H7 (cell line): Measurements from ENCODE around the gene CSTPP1. TPM values are rescaled to one million over a fixed set of nuclear protein-coding genes. Genes with fewer than 3 reads are reported as not detected.

Experiments used
- DNase-seq: peaks from one replicate; pipeline ENCODE4 v3.0.0; 2012
- H3K27me3 ChIP-seq: 2 replicates; pipeline ENCODE4 v1.6.0; 2011; ENCODE audit warnings: mild to moderate bottlenecking, low read length; ENCODE audit not compliant: control insufficient read depth, insufficient read depth
- H3K36me3 ChIP-seq: replicated peaks from 2 replicates; pipeline ENCODE4 v1.5.1; 2011; ENCODE audit warnings: low read length; ENCODE audit not compliant: control insufficient read depth, insufficient read depth
- H3K4me3 ChIP-seq: 2 replicates; pipeline ENCODE4 v1.5.1; 2011; ENCODE audit warnings: low read depth, mild to moderate bottlenecking, control low read depth, low read length, moderate library complexity; ENCODE audit not compliant: insufficient read depth
- total RNA-seq: library from RNA; depleted of rRNA; stranded (reverse); fragments of >200 nt; shearing (Covaris generic); gene quantifications from 2 replicates; pipeline ENCODE4 v1.2.3, GENCODE V29; 2014

CSTPP1 gene
- total RNA-seq, 1 experiment from 2014 or later: 29.3 TPM

DNA sequence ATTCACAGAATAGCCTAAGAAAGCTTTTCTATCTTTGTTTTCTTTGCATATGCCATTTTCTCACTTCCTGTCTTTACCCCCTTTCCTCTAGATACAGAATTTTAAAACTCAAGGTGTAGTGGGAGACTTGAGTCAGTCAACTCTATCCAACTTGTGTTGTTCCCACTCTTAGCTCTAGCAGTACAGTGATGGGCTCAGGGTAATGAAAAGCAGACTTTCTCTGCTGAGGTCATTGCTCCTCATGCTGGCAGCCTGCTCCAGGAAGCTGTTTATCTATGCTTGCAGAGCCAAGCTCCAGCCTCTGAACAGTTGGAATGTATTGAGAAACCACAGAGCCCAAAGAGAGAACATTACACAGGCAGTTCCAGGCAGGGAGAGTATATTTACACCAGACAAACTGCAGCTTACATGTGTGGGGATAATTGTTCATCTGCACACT lies 68.1 kb downstream of the CSTPP1 start:
- no peaks in the 10 kb centered on the region for H3K27me3 ChIP-seq
- H3K4me3 ChIP-seq: no peak overlapping the region
- DNase-seq: no peak
- no peaks in the 10 kb centered on the region for H3K36me3 ChIP-seq

DNA sequence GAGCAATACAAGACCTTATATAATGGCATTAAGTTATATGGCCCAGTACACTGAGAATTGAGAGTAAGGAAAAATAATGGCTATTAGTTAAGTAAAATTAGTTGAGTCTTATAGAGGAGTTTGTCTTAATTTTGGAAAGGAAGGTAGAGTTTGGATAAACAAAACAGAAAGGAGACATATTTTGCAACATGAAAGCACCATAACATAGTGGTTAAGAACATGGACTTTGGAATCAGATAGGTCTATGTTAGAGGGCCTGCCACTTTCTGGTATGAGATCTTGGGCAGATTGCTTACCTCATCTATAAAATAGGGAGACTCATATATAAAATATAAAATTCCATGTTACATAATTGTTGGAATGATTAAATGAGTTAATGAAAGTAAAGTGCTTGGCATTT lies 68.9 kb downstream of the CSTPP1 start:
- no peaks in the 10 kb centered on the region for H3K36me3 ChIP-seq
- H3K4me3 ChIP-seq: no peak overlapping the region
- no peak for DNase-seq
- no peaks in the 10 kb centered on the region for H3K27me3 ChIP-seq

DNA sequence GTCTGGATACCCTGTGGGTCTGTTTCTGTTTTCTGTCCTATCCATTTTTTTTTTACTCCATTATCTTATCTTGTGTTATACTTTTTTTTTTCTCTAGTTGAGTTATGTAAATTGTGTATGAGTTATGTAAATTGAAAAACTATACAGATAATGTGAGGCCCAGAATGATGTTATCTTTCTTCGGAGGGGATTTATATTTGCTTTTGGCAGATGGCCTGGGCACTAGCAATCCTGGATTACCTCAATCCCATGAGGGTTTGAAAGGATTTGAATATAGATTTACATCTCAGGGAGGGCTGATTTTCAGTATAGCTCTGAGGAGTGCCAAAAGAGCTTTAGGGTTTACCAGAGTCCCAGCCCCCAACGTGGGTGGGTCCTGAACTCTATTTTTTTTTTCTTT lies 71.0 kb downstream of the CSTPP1 start:
- Histone ChIP-seq H3K36me3 (no peaks in the 10 kb centered on the region), H3K27me3 (no peaks in the 10 kb centered on the region), H3K4me3 (no peak overlapping the region)
- no peak for DNase-seq

DNA sequence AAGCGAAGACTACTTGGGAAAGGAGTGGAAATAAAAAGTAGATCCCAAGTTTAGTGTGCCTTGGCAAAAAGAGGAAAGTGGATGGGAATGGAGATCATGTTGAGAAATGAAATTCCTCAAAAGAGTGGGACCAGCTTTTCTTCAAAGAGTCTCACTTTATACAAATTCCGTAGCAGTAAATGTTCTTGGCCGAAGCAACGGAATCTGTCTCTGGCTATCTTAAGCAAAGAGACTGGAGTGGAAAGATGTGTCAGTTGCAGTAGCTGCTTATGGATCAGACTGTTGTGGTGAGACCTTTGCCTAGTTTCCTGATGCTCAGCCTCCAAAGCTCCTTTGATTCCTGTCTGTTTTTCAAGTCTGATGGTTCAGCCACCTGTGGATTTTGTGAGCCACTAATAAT lies 73.6 kb downstream of the CSTPP1 start:
- H3K36me3 ChIP-seq: no peaks in the 10 kb centered on the region
- no peak for DNase-seq
- no peak overlapping the region for H3K4me3 ChIP-seq
- no peaks in the 10 kb centered on the region for H3K27me3 ChIP-seq

DNA sequence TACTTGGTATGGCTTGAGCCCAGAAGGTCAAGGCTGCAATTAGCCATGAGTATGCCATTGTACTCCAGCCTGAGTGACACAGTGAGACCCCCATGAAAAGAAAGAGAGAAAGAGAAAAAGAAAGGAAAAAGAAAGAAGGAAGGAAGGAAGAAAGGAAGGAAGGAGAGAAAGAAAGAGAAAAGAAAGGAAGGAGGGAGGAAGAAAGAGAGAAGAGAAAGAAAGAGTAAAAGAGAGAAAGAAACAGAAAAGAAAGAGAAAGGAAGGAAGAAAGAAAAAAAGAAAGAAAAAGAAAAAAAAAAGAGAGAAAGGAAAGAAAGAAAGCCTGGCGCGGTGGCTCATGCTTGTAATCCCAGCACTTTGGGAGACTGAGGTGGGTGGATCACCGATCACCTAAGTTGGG lies 77.5 kb downstream of the CSTPP1 start:
- Histone ChIP-seq H3K36me3 (no peaks in the 10 kb centered on the region), H3K27me3 (no peaks in the 10 kb centered on the region), H3K4me3 (no peak overlapping the region)
- no peak for DNase-seq

DNA sequence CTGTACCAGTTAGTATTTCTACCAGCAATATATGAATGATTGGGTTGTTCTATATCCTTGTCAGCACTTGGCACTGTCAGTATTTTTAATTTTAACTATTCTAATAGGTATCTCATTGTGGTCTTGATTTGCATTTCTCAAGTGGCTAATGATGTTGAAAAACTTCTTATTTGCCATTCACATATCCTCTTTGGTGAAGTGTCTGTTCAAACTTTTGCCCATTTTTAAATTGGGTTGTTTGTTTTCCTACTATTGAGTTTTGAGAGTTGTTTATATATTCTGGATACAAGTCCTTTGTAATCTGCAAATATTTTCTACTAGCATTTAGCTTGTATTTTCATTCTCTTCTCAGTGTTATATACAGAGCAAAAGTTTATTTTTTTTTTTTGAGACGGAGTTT lies 82.1 kb downstream of the CSTPP1 start:
- H3K4me3 ChIP-seq: no peak overlapping the region
- H3K27me3 ChIP-seq: no peaks in the 10 kb centered on the region
- H3K36me3 ChIP-seq: no peaks in the 10 kb centered on the region
- DNase-seq: no peak

DNA sequence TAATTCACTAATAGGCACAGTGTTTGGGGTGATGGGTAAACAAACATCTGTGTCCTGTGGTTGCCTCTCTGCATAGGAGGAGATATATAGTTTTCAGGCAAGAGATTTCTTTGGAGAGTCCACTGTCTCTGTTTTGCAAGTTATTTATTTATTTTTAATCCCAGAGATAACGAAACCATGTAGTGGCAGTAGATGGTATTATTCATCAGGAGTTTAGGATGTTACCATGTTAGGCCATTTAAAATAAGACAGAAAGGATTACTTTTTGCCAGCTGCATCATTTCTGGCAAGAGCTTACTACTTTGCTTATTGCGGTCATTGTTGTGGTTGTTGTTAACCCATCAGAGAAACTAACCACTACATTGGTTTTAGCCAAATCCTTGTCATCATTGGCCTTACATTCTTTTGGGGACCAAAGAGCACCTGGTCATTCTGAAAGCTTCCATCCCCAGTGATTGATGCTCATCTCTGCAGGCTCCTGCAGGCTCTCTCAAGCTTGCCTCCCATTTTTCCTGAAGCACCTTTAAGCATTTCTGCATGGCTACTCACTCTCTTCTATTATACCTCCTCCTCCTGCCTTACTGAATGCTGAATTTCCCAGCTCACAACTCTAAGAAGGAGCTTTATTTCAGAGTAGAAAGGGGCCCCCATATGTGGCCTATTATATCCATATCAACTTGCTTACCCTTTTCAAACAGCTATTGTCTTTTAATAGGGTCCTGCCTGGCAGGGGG lies 84.4 kb downstream of the CSTPP1 start:
- Histone ChIP-seq H3K36me3 (no peaks in the 10 kb centered on the region), H3K27me3 (no peaks in the 10 kb centered on the region), H3K4me3 (no peak overlapping the region)
- DNase-seq: no peak

DNA sequence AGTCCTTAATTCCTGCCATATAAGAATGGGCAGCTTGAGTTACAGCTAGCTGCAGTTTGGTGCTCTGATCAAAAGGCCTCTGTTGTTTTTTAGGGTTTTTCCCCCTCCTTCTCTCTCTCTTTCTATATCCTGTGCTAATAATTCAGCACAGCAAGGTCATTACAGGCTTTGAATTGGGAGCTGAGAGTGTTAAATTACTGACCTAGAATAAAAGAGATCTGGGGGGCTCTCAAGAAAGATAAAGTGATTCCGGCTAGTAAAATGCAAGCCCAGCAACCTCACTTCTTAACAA lies 84.9 kb downstream of the CSTPP1 start:
- no peaks in the 10 kb centered on the region for H3K27me3 ChIP-seq
- DNase-seq: no peak
- no peak overlapping the region for H3K4me3 ChIP-seq
- H3K36me3 ChIP-seq: no peaks in the 10 kb centered on the region

DNA sequence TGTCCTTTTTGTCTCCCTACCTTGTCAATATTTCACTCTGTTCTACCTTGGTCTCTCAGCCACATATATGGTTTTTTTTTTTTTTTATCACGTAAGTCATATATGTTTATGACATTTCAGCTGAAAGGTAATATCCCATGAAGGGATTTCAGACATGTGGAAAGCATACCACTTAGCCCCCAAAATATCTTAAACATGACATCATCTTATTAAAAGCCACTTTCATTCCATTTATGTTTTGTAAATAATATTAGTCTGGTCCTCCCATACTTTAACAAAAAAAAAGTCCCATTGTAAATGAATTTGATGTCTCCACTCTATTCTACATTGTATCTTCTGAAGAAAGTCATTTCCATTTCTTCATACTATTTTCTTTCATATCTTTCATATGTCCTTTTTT lies 85.4 kb downstream of the CSTPP1 start:
- H3K36me3 ChIP-seq: no peaks in the 10 kb centered on the region
- no peaks in the 10 kb centered on the region for H3K27me3 ChIP-seq
- no peak for DNase-seq
- H3K4me3 ChIP-seq: no peak overlapping the region

DNA sequence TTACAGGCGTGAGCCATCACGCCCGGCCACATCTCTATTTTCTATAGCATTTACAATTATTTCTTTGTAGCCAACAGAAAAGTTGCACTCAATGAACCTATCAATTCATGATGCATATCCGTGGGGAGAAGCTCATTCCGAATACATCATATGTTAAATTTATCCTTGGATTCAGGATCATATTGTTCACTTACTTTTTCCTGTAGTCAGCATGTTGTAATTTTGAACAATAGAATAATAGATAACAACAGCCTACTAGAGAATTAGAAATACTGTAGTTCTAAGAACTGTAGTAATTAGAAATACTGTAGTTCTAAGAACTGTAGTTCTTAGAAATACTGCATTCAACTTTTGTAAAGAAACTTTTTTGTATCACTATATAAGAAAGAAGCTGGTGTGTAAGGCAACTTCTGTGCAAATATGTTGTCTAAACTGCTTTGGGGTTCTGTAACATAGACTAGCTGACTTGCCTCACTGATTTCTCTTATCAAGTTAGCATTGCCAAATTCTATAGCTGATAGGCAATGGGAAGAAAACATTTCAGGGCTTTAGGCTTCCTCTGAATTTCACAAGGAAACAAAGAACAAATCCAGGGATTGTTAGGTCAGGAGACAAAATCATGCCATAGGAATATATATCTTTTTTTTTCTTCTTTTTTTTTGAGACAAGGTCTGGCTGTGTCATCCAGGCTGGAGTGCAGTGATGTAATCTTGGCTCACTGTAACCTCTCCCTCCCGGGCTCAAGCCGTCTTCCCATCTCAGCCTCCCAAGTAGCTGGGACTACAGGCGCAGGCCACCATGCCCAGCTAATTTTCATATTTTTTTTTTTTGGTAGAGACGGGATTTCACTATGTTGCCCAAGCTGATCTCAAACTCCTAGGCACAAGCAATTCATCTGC lies 91.9 kb downstream of the CSTPP1 start:
- Histone ChIP-seq H3K4me3 (no peak overlapping the region), H3K27me3 (no peaks in the 10 kb centered on the region), H3K36me3 (no peaks in the 10 kb centered on the region)
- DNase-seq: no peak

DNA sequence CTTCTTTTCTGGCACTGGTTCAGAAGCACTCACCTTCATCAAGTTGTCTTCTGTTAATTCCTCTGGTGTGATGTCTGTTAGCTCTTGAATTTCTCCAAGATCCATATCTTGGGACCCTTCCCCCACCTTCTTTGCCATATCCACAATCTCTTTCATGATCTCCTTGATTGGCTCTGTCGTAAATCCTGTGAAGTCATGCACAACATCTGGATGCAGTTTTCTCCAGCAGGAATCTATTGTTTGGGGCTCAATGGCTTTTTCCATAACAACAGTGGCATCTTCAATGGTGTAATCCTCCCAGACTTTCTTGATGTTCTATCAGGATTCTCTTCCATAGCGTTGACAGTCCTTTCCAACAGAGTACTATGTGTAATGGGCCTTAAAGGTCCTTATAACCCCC lies 96.9 kb downstream of the CSTPP1 start:
- H3K4me3 ChIP-seq: no peak overlapping the region
- DNase-seq: no peak
- no peaks in the 10 kb centered on the region for H3K27me3 ChIP-seq

DNA sequence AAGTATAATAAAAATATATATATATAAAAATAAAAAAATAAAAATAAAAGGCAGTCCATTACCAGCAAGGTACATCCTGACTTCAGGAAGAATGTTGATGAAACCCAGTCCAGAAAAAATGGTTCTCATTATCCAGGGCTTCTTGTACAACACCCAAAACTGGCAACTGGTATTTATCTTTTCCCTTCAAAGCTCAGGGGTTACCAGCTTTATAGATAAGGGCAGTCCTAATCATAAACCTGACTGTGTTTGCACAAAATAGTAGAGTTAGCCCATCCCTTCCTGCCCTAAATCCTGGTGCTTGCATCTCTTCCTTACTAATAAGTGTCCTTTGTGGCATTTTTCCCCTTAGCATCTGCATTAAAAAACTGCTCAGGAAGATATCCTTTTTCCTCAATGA lies 97.5 kb downstream of the CSTPP1 start:
- Histone ChIP-seq H3K4me3 (no peak overlapping the region), H3K36me3 (no peaks in the 10 kb centered on the region), H3K27me3 (no peaks in the 10 kb centered on the region)
- DNase-seq: no peak

More for the DNA sequence above, 96.9 kb downstream of the CSTPP1 start:
- H3K36me3 ChIP-seq: no peaks in the 10 kb centered on the region

DNA sequence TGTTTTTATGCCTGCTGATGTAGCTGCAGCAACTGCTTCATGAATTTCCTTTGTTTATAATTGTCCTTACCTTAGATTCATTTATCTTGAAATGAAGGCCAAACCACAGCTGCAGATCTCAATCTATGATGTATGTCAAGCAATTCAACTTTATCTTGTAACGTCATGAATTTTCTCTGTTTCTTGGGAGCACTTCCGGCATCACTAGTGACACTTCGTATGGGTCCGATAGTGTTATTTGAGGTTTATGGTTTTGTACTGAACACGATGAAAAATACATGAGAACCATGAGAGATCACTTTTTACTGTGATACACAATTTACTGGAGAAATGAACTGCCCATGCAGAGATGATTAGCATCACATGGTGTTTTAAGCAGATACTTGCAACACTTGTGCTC lies 98.5 kb downstream of the CSTPP1 start:
- no peak for DNase-seq
- no peaks in the 10 kb centered on the region for H3K36me3 ChIP-seq
- H3K27me3 ChIP-seq: no peaks in the 10 kb centered on the region
- no peak overlapping the region for H3K4me3 ChIP-seq

DNA sequence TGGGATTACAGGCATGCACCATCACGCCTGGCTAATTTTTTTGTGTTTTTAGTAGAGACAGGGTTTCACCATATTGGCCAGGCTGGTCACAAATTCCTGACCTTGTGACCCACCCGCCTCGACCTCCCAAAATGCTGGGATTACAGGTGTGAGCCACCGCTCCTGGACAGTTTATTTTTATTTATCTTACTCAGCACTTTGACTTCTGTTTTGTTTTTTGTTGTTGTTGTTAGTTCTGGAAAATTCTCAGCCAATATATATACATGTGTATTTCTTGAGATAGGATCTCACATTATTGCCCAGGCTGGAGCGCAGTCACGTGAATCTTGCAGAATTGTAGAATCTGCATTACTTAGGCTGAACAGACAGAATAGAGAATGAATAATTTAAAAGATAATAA lies 107.6 kb downstream of the CSTPP1 start:
- no peak overlapping the region for H3K4me3 ChIP-seq
- no peaks in the 10 kb centered on the region for H3K36me3 ChIP-seq
- no peak for DNase-seq
- H3K27me3 ChIP-seq: no peaks in the 10 kb centered on the region

DNA sequence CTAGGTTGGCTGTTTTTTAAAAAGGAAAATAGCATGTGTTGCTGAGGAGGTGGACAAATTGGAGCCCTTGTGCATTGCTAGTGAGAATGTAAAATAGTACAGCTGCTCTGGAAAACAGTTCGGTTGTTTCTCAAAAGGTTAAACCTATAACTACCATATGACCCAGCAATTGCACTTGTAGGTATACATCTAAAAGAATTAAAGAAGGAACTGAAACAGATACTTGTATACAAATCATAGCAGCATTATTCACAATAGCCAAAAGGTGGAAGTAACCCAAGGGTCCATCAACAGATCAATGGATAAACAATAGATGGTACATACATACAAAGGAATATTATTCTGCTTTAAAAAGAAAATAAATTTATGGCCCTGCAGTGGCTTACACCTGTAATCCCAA lies 111.4 kb downstream of the CSTPP1 start:
- H3K27me3 ChIP-seq: no peaks in the 10 kb centered on the region
- no peaks in the 10 kb centered on the region for H3K36me3 ChIP-seq
- no peak overlapping the region for H3K4me3 ChIP-seq
- DNase-seq: no peak
